Islet of Langerhans (tissue), 1 donor: ENCODE results near the gene PRLH.

Experiments used
- FAIRE-seq: peaks from one replicate; lab custom pipeline; 2011; peaks lifted over from hg19 to GRCh38; lab: Jason Lieb, UNC

The PRLH gene

GRCh38 chr2:237540223-237540775 is 26.1 kb upstream of the PRLH start:
- FAIRE-seq: no peak

GRCh38 chr2:237540823-237541222 is 25.6 kb upstream of the PRLH start:
- FAIRE-seq: no peak

- FAIRE-seq: no peak
Measured at GRCh38 chr2:237541243-237541642, 25.1 kb upstream of the PRLH start.

GRCh38 chr2:237542001-237542704 is 24.2 kb upstream of the PRLH start:
- FAIRE-seq: no peak

GRCh38 chr2:237546040-237546875 is 20.1 kb upstream of the PRLH start:
- no peak for FAIRE-seq

GRCh38 chr2:237546876-237547395 is 19.4 kb upstream of the PRLH start:
- FAIRE-seq: no peak

- no peak for FAIRE-seq
Measured at GRCh38 chr2:237547841-237548416, 18.4 kb upstream of the PRLH start.

- FAIRE-seq: no peak
Measured at GRCh38 chr2:237549216-237549615, 17.2 kb upstream of the PRLH start.

GRCh38 chr2:237549643-237550415 is 16.5 kb upstream of the PRLH start:
- no peak for FAIRE-seq

GRCh38 chr2:237551071-237551574 is 15.3 kb upstream of the PRLH start:
- no peak for FAIRE-seq

GRCh38 chr2:237552908-237553307 is 13.5 kb upstream of the PRLH start:
- no peak for FAIRE-seq

GRCh38 chr2:237553948-237554347 is 12.4 kb upstream of the PRLH start:
- no peak for FAIRE-seq

- no peak for FAIRE-seq
Measured at GRCh38 chr2:237555560-237555959, 10.8 kb upstream of the PRLH start.

- no peak for FAIRE-seq
Measured at GRCh38 chr2:237556773-237557632, 9.4 kb upstream of the PRLH start.

GRCh38 chr2:237557633-237558015 is 8.8 kb upstream of the PRLH start:
- FAIRE-seq: no peak

GRCh38 chr2:237558961-237559641 is 7.3 kb upstream of the PRLH start:
- FAIRE-seq: no peak

GRCh38 chr2:237561221-237561620 is 5.2 kb upstream of the PRLH start:
- FAIRE-seq: no peak

- FAIRE-seq: no peak
Measured at GRCh38 chr2:237563816-237564215, 2.6 kb upstream of the PRLH start.

- FAIRE-seq: no peak
Measured at GRCh38 chr2:237564526-237565131, 1.7 kb upstream of the PRLH start.

- no peak for FAIRE-seq
Measured at GRCh38 chr2:237565974-237566373, 400 bp upstream of the PRLH start.
